Activated CD4-positive, CD25-positive, alpha-beta regulatory T cell treated with anti-CD3 and anti-CD28 coated beads, Interleukin-2, amount 50 U/mL, for 72 hours (primary cell): ENCODE data around the gene ADCY3.
A peak's percentile ranks its signal among the peaks of the same experiment; 100 is the strongest.

Source experiments
- DNase-seq: peaks from one replicate; pipeline ENCODE4 v3.0.0; 2021

Gene ADCY3

DNA sequence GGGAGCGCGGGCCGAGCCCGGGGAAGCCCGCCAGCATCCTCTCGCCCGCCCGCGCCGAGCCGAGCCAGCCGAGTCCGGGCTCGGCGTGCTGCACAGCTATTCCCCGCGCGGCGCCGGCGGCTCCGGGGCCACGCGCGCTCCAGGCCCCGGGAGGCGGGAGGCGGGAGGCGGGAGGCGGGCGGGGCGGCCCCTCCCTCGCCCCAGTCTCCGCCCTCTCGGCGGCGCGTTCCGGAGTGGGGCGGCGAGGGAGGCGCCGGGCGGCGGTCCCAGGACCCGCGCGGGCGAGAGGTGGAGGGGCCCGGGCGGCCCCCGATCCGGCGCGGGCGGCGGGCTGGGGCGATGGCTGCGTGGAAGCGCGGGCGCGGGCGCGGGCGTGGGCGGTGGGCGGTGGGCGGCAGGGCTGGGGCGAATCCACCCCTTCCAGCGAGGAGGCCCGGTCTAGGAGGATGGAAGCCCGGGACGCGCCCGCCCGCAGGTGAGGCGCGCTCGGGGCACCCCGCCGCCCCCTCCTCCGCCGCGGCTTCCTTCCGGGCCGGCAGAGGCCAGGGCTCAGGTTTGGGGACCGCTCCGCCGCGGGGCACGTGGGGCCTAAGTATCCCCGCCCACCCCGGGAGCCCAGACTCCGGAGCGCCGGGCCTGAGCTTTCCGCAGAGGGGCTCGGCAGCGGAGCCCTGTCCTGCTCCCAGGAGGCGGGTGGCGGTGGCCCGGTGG lies at the start of gene ADCY3:
Gene ADCY3, minus strand, starts transcription at position 140 of the 711 bp plus-strand sequence. CDS start 1,250 bp downstream, outside the sequence.
- peak; percentile 65 for DNase-seq

DNA sequence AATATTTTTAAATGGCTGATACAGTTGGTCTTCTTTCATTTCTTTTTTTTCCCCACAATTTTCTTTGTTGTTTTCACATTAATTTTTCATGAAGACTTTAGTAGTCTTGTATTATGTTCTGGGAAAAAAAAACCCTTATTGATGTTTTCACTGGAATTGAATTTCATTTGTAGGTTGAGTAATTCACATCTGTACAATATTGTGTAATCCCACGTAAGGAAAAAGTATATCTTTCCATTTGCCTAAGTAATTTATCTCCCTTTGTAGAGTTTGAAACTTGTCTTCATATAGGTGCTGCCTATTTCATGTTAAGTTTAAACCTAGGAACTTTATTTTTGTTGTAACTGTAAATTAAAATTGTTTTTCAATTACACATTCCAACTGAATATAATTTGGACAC lies 49.7 kb upstream of the ADCY3 start:
- DNase-seq, result no peak

DNA sequence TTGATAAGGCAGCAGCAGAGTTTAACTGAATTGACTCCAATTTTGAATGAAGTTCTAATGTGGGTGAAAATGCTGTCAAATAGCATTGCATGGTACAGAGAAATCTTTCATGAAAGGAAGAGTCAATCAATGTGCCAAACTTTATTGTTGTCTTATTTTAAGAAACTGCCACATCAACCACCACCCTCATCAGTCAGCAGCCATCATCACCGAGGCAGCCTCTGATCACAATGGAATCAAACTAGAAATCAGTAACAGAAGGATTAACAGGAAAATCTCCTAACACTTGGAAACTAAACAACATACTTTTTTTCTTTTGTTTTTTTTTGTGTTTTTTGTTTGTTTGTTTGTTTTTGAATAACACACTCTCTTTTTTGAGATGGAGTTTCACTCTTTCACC lies 41.9 kb upstream of the ADCY3 start:
- DNase-seq, result no peak

DNA sequence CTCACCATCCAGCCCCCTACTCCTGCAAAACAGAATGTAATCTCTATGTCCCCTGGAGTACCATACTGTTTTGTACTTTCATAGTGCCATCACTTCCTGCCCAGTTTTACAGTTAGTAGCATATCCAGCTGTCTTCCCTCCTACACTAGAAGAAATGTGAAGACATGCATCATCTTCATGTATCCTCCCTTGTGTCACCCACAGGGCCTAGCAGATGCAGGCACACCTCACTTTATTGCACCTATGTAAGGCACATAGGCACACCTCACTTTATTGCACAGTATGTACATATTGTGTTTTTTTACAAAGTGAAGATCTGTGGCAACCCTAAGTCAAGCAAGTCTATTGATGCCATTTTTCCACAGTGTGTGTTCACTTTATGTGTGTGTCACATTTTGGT lies 39.7 kb upstream of the ADCY3 start:
- no peak for DNase-seq

DNA sequence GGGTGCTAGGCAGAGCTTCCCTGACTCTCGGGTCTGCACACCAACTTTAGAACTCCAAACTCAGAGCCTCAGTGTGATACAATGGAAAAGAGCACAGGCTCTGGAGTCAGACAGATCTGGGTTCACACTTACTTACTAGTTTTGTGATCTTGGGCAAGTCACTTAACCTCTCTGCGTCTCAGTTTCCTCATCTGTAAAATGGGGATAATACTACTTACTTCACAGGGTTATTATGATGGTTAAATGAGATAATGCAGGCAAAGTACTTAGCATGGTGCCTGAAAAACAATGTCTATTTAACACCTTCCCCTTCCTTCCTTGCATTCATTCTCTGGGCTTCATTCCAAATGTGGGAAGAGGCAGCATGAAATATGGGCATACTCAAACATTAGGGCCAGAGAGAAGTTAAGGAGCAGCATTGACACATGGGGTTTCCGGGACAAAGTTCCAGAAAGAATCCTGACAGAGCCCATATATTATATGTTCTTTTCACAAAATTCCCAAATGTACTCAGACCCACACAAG lies 38.4 kb upstream of the ADCY3 start:
- DNase-seq, result no peak

DNA sequence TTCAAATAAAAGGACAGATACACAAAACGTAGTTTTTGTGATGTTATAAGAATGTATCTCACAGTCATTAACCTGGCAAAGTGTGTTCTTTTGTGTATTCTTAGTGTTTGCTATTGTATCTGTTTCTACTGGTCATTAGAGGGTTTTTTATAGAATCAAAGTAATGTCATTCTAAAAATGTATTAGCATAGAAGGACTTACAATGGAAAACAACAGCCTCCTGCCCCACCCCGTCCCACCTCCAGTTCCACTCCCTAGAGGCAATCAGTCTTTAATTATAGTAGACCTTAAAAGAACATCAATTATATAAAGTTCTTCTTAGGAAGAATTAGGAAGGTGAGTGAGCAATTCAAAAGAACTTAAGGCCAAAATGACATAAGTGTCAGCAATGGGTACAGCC lies 37.9 kb upstream of the ADCY3 start:
- no peak for DNase-seq

DNA sequence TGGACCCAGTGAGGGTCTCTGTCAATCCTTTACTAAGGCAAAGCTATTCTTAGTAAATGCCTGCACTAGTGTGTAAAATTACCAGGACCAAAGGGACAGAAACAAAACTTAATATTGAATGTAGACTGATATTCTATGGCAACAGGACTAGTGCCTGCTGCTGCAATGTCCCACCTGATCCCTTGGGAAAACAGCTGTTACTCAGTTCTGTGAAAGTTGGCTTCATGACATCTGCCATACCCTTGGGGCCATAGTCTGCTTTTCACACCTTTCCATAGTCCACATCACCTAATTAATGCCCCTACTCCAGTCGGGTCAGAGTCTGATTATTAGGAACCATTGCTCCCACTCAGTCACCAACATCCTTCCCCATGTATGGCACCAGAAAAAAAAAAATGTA lies 37.2 kb upstream of the ADCY3 start:
- DNase-seq, result no peak

DNA sequence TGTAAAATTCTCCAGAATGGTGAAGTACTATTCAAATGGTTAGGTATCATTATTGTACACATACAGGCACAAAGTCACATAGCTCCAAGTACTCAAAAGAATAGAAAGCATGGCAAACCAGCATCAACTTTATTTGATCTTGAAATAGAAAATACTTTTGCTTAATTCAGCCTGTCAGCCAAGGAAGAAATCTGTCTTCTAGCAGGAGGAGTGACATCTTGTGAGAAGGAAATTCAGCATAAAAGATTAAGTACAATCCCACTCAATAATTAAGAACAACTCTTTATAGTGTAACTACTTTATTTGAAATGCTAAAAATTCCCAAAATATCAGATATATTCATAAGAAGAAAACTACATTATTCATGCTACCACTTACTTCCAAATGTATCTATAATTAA lies 35.9 kb upstream of the ADCY3 start:
- no peak for DNase-seq

DNA sequence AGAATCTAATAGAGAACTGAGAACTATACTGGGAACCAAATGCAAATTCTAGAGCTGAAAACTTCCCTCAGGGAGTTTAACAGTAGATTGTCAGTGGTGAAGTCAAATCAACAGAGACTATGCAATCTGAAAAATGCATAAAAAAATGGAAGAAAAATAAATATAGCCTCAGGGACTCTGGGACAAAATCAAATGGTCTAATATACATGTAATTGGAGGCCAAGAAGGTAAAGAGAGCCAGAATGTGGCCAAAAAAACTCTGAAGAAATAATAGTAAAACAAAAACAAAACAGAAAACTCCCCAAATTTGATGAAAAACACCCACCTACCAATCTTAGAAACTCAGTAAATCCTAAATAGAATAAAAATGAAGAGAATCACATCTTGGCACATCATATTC lies 35.2 kb upstream of the ADCY3 start:
- DNase-seq, result no peak

DNA sequence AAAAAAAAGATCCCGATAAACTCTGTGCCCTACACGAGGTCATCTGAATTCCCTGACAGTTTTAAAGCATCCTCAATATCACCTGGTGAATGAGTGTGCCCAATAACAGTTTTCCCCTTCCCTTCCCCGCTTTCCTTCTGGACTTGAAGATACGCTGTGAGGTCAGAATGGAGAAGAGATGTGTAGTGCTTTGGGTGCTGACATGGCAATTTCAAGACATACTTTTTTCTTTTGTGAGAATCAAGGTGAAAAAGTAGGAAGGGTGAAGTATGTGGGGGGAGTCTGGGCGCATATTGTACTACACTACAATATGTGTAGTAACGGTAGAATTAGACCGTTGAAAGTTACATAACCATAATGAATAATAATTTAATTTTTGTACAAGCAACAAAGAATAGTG lies 30.1 kb upstream of the ADCY3 start:
- DNase-seq, result no peak

DNA sequence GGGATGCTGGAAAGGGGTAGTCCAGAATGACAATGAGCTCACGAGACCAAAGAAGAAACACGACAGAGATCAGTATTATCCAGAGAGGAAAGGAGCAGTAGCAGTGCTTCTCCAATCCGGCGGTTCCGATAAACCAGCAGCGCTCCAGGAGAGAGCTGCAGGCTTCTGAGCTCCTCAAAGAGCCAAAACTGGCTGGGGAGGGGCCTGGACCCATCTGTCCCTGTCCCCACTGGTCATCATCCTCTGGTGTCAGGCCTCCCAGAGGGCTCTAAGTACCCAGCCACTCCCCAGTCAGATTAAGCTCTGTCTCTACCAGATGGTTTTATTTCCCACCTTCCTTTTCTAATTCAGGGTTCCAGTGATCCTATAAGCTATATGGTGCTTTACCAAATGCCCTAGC lies 28.5 kb upstream of the ADCY3 start:
- DNase-seq, result no peak

DNA sequence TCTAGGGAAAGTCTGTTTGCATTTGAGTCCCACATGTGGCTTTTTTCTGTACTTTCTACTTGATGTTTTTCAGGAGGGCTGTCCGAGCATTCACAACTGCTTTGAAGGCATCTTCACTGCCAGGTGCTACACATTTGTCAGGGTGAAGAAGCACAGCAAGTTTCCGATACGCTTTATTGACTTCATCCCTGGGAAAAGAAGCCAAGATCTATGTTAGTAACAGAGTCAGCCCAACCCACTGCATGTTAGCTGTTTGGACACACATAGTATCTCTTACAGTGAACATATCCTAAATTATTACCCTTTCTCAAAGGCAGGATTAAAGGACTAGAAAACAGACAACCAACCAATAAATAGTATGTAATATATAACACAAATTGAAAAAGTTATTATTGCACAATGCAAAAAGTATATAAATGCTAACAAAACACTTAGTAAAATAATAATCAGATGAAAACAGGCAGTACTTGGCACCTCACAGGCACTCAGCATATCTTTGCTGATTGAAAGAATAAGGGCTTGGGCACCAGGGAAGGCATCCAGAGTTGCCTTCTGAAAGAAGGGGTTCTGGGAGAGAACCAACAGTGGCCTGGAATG lies 27.6 kb upstream of the ADCY3 start:
- no peak for DNase-seq

DNA sequence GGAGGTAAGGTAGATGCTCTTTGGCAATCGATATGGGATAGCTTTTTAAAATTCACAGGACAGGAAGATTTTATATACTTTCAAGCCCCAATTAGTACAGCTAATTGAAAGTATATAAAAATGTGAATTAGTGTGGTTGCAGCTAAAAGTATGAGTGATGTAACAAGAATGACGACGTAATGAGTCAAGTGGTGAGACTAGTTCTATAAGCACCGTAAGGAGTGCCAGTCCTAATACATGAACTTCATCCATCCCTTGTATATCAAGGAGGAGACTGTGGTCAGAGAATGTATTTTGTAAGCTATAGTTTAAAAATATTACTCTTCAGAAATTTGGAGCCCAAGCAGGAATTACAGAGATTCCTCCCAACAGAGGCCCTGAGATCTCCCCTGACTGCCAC lies 25.9 kb upstream of the ADCY3 start:
- no peak for DNase-seq

DNA sequence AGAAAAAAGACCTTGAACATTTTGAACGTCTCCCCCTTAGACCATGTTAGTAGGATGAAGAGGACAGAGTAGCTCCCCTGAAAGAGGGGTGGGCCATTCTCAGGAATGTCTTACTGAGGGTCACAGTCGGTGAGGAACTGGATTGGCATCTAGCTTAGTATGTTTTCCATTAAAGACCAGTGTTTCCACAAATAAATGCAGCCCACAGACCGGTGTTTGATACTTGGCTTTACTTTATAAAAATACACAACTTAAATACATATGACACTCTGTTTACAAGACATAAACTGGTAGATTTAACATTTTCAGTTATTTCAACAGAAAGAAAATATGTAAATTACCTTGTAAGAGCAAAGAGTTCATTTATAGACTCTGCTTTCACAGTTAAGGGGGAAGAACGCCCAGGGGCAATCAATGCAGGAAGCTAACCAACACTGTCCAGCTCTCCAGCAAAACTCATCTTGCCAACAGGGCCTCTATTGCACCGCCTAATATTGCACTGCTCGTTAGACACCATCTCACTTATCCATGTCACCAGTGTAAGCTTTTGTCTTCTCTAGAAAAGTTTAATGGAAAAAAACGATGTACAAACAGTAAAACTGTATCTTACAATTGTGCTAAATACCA lies 23.5 kb upstream of the ADCY3 start:
- no peak for DNase-seq

DNA sequence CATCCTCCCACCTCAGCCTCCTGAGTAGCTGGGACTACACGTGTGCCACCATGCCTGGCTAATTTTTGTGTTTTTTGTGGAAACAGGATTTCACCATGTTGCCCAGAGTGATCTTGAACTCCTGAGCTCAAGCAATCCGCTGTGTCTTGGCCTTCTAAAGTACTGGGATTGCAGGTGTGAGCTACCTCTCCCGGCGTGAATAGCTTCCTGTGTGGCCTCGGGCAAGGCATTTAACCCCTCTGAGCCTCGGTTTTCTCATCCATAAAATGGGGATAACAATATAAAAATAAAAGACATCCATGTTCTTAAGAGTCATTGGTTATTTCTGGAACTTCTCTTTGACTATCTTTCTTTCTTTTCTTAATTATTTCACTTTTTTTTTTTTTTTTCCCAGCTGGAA lies 19.3 kb upstream of the ADCY3 start:
- no peak for DNase-seq

DNA sequence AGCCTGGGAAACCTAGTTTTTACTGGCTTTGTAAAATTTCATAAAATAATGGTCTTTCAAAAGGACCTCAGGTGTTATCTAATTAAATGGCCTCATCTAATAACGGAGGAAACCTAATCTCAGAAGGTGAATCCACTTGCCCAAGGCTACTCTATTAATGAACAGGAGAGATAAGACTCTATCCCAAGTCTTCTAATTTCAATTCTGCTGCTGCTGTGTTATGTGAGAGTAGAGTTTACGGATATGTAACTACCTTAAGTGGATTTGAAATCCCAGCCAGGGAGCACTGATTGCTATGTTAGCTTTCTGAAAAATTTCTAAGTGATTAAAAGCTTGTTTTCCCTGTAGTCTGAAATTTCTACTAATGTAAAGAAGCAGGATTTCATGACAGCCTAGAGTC lies 17.2 kb upstream of the ADCY3 start:
- DNase-seq, result no peak

DNA sequence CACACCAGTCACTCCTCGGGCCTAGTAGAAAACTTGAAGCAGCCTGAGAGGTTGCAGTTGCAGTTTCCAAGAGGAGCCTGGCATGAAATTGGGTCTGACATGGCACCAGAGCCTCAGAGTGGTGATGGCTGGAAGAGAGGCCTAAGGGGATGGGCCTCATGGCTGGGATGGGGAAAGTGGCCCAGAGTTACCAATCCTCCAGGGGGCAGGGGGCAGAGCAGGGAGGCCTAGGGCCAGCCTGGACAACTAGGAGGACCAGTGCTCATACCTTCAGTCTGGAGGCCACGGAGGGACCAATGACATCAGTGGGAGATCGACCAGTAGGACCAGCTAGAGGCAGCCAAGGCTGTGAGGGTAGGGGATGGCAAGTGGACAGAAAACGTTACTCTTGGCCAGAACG lies 15.1 kb upstream of the ADCY3 start:
- no peak for DNase-seq

DNA sequence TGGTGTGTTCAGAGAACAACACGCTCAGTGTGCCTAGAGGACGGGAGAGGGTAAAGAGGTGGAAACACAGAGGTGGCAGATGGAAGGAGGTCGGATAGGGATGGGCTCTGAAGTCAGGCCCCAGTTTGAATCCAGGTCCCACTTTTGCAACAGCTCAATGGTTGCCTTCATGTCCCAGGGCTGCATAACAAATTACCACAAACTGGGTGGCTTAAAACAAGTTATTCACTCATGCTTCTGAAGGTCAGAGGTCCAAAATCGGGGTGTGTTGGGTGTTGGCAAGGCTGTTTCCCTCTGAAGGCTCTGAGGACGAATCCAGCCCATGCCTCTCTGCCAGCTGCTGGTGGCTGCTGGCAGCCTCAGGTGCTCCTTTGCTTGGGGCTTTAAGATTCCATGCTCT lies 12.7 kb upstream of the ADCY3 start:
- no peak for DNase-seq

DNA sequence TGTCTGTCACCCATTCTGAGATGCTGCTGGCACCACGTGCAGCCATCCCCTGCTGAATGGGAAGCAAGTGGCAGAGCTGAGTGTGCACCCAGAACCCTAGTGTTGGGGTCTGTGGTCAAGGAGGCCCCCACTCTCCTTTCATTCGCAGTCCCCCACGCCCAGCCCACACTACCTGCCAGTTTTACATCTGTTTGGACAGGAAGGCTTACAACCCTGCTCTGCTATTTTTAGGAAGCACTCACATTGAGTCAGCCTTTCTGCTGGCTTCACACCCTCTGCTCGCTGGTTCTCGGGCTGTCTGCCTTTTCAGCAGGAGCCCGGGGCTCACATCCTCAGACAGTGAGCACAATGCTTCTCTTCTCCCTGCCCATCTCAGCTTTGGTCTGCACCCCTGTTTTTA lies 10.7 kb upstream of the ADCY3 start:
- DNase-seq, result no peak

DNA sequence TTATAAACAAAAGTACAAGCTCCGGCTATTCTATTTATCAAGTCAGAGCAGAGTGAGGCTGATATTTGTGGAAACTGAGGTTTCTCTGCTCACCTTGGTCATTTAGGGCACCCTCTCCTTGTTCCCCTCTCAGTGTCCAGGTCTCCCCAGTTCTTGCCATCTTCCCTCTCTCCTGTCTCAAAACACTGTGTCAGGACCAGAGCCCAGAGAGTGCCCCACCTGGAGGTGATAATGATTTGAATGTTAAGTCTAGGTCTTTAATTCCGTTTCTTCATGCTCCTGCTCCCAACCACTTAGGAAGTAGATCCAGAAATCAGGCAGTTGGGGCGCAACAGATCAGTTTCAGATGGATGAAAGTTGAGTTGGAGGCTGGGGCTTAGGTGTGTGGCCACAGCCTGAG lies 9.2 kb upstream of the ADCY3 start:
- DNase-seq, result no peak

DNA sequence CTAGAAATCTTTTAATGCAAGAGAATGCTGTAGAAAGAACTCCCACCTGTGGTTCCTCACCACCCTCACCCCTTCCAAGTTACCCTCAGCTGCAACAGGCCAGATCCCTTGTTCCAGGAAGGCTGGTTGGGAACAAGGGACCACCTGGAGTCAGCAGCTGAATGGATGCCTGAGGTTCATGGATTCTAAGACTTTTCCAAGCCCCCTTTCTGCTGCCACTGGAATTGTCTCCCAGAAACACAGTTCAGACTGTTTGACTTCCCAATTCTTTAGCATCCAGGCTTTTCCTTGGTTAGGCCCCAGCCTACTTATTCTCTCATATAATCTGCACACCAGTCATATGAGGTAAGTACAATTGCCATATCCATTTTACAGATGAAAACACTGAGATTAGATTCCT lies 8.0 kb upstream of the ADCY3 start:
- no peak for DNase-seq

DNA sequence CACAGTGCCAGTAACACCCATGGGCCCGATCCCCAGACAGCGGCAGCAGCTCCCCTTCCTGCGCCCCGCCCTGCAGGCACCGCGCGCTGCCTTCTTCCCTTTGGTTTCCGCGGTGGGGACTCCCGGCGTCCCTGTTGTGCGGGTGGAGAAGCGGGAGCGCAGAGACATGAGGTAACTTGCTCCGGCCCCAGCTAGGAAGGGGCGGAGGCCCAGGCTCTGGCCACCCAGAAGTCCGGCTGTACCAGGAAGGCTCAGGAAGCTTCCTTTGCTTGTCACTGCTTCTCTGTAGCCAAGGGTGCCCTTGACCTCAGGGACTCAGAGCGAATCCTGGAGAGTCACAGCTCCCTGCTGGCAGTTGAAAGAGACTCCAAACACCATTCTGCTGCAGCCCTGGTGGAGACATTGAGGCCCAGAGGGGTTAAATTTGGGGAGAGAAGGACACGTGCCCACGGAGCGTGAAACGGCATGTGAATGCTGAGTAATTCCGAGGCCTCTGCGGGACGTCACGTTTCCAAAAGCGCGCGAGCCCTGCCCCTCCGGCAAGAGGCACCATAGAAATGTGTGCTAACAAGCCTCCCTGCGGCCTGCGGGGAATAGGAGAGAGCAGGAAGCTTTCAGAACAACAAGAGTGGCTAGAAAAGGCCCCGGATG lies 6.7 kb upstream of the ADCY3 start:
- DNase-seq, result no peak

DNA sequence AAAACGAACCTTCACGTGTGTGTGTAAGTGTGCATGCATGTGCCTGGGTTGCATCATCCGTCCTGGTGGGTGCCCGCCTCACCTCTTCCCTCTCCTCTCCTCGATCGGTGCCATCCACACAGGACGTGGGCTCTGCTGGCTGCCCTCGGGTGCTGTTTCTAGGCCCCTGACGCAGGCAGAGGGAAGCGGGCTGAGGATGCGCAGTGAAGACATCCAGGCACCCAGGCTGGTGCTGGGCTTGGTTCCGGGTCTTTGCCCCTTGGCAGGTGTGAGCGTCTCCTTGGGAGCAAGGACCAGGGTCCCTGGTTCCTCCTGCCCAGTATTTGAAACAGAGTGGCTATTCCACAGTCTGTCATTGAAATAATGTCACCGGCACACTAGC lies 6.2 kb upstream of the ADCY3 start:
- no peak for DNase-seq

DNA sequence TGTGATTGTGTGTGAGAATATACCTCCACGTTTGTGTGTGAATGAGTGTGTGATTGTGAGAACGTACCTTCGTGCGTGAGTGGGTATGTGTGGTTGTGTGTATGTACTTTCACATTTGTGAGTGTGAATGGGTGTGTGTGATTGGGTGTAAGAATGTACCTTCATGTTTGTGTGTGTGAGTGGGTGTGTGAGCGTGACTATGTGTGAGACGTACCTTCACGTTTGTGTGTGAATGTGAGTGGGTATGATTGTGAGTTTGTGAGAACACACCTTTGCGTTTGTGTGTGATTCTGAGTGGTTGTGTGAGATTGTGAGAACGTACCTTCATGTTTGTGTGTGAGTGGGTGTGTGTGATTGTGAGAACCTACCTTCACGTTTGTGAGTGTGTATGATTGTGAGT lies 5.8 kb upstream of the ADCY3 start:
- DNase-seq, result no peak
